ENCODE data around the gene SORT1.

DNA sequence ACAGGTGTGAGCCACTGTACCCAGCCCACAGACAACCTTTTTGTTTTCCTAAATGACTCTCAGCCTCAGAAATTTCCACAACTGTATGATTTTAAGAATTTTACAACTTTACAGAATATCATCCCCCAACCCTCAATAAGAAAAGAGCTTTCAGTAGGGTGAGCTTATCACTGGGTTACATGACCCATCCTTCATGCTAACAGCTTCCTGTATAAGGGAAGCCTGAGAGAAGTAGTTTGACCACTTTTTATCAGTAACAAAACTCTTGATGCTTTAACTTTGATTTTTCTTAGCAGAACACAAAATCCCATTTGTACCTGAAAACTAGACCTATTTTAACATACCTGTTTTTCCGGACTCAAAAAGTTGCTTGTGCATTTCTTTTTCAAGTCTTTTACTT is 81.2 kb downstream of the SORT1 start:
- TF ChIP-seq, protein P1, sequence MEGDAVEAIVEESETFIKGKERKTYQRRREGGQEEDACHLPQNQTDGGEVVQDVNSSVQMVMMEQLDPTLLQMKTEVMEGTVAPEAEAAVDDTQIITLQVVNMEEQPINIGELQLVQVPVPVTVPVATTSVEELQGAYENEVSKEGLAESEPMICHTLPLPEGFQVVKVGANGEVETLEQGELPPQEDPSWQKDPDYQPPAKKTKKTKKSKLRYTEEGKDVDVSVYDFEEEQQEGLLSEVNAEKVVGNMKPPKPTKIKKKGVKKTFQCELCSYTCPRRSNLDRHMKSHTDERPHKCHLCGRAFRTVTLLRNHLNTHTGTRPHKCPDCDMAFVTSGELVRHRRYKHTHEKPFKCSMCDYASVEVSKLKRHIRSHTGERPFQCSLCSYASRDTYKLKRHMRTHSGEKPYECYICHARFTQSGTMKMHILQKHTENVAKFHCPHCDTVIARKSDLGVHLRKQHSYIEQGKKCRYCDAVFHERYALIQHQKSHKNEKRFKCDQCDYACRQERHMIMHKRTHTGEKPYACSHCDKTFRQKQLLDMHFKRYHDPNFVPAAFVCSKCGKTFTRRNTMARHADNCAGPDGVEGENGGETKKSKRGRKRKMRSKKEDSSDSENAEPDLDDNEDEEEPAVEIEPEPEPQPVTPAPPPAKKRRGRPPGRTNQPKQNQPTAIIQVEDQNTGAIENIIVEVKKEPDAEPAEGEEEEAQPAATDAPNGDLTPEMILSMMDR (IDR thresholded peaks at IDR 0.05): no peak
- no peak for TF ChIP-seq POLR2A (IDR thresholded peaks at IDR 0.05)
